HuH-7.5 (cell line): ENCODE results near the gene CD4.
"Not testable (repeated sequence)": the region's sequence is repeated elsewhere in the genome, so short reads cannot be mapped to it uniquely, and the experiment has no call there.

Experiments
- DNase-seq: peaks from one replicate; pipeline ENCODE4 v3.0.0; 2011; ENCODE audit warnings: low spot score

Gene CD4

GRCh38 chr12:6847676-6848075 lies 58.3 kb downstream of the CD4 start:
- no peak for DNase-seq

DNA sequence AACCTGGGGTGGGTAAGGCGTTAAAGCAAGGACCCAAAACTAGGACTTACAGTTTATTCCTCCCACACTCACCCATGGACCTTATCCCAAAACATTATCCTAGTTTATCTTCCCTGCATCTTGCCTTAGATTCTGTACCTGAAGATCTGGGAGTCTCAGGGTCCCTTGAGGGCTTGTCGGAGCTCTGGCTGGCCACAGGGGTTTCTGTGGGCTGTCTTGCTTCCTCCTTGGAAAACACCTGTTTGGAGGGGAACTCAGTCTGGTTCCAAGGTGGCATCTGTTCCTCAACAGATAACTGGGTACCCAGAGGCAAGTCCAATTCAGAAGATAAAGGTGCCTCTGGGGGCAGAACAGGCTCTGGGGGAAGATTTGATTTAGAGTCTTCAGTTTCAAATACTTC lies 60.1 kb downstream of the CD4 start:
- no peak for DNase-seq

DNA sequence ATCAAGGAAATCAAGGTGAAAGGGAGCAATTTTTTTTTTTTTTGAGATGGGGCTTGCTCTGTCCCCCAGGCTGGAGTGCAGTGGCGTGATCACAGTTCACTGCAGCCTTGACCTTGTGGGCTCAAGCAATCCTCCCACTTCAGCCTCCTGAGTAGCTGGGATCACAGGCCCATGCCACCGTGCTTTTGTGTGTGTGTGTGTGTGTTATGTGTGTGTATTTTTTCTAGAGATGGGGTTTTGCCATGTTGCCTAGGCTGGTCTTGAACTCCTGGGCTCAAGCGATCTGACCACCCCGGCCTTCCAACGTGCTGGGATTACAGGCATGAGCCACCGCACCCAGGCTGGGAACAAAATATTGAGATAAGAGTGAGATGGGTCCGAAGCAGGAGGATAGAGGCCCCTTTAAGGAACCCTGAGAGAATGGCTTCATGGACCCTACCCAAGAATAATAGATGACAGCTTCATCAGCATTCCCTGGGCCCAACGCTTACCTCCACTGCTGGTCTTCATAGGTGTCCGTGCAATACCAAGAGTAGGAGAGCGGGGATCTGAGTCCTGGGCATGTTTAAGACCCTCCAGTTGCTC lies 60.7 kb downstream of the CD4 start:
- no peak for DNase-seq

GRCh38 chr12:6850796-6851152 lies 61.4 kb downstream of the CD4 start:
- DNase-seq, result no peak

GRCh38 chr12:6851153-6851920 lies 62.0 kb downstream of the CD4 start, which contains the start of gene CDCA3:
Gene CDCA3 (minus strand): TSS chr12:6851286. CDS start chr12:6850952, 334 bp downstream.
- DNase-seq, result peak; percentile 100

- peak; percentile 93 for DNase-seq
Measured at GRCh38 chr12:6851921-6852650, 62.8 kb downstream of the CD4 start, which contains the start of gene USP5. Gene USP5 (plus strand): TSS chr12:6852150. CDS start chr12:6852180, 30 bp downstream.

DNA sequence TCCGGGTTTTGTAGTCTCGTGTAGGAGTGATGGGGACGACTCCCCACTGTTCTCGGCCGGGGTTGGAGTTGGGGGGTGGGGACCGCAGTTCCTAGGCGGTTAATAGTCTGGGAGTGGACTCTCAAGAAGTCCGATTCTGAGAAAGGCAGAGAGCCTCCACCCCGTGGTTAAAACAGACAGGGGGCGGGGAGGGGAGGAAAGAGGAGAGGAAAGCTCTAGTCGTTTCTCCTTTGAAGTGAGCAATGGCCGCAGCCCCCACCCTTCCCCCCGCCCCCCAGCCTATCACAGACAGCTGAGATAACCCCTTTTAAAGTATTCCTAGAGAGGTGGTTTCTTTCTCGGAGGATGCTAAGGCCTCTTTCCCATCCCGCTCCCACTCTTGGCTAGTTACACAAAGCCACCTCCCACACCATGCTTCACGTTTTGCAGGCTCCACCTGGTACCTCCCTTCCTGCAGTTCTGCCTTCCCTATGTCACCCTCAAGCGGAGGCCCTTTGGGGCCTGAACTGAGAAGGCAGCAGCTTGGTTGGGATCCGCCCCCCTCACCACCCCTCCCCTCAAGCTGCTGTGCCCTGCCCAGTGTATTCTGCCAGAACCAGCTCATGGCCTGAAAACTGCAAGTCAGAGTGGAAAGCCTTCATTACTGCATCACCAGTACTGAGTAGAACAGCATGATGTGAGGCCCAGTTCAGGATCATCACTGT lies 63.5 kb downstream of the CD4 start:
- DNase-seq, result no peak

DNA sequence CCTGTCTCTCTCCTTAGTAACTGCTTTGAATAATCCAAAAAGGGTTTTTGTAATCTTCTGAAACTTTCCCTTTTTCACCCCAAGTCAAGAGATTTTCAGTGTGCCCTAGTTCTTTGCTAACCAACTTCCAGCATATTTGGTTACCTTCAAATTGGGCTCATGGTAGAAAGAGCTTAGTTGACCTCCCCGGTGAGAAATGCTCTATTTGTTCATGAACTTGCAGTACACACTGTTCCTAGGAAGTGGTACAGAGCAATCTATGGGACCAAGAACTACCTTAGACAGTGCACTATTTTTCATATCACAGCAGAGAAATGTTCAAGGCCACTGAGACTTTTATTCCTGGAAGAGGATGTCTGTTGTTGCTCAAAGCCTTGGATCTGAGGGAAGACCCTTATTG lies 64.3 kb downstream of the CD4 start:
- DNase-seq, result no peak

DNA sequence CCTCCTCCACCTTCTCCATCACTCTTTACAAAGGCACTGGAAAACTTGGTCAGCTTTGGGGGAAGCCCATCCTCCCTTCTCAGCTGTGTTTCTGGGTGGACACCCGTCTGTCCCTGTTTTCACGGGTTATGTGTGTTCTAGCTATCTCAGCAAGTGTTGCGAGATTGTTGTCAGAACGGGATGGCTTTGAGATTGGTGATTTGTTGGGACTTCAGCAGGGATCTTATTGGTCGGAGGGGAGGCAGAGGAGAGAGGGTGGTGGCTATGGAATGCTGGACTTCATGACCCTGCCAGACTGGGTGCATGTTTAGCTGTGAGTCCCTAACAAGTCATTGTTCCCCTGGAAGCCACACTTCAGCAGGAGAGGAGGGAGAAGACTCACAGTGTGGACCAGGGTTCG lies 64.7 kb downstream of the CD4 start:
- no peak for DNase-seq

DNA sequence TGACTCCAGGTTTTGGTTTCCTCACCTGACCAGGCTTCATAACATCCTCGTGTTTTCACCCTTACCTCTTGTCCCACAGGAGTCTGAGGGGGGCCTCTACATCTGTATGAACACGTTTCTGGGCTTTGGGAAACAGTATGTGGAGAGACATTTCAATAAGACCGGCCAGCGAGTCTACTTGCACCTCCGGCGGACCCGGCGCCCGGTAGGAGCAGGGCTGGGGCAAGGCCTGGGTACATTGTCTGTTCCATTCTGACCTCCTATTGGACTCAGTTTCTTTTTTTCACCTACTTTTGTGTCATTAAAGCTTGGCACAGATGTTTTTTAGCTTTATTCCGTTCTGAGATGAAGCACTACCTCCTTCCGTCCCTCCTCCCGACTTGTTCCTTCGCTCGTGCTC lies 66.0 kb downstream of the CD4 start:
- no peak for DNase-seq

DNA sequence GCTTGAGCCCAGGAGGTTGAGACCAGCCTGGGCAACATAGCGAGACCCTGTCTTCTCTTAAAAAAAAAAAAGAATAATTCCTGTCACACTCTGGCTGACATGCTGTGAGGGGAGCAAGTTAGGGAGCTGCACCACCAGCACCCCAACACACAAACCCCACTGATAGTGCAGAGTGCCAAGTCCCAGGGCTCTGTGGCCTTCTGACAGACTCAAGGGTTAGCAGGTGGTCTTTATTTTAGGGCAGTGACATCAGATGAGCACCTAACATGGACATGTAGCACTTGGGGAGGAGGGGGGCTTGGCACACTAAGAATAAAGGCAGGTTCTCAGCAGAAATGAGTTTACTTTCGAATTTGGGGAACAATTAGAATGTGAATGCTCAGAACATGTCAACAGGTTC lies 69.5 kb downstream of the CD4 start:
- no peak for DNase-seq

GRCh38 chr12:6860116-6860515 lies 70.8 kb downstream of the CD4 start:
- DNase-seq, result no peak

DNA sequence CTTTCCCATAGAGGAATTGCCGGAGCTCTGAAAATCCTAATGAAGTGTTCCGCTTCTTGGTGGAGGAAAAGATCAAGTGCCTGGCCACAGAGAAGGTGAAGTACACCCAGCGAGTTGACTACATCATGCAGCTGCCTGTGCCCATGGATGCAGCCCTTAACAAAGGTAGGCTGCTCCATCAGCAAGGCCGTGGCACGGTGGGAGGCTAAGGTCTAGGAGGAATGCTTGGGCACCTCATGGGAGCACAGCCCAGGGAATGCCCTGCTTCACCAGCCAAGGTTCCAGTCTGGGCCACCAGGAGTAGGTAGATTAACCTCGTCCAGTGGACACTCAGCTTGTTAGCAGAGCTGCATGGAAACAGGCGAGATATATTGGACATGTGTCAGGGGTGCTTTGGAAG lies 71.6 kb downstream of the CD4 start:
- no peak for DNase-seq

DNA sequence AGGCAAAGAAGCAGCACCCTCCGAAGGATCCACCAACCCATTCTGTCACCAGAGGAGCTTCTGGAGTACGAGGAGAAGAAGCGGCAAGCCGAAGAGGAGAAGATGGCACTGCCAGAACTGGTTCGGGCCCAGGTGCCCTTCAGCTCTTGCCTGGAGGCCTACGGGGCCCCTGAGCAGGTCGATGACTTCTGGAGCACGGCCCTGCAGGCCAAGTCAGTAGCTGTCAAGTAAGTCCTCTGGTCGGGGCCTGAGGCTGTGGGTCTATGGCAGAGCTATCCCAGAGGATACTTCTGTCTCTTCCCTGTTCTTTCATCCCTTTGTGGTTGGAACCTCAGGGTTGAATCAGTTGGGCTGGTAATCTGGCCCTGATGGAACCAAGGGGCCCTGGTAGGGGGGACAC lies 72.1 kb downstream of the CD4 start:
- DNase-seq, result no peak

DNA sequence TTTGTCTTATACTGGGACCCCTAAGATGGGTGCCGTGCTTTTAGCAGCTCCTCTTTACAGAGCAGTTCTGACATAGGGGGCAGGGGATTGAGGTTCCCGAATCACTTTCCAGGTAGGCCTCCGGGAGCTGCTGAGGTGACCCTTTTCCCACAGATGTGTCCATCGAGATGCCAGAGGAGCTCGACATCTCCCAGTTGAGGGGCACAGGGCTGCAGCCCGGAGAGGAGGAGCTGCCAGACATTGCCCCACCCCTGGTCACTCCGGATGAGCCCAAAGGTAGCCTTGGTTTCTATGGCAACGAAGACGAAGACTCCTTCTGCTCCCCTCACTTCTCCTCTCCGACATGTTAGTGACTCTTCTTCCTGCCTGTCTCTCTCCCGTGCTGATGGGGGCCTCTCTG lies 73.7 kb downstream of the CD4 start:
- no peak for DNase-seq

GRCh38 chr12:6863586-6864321 lies 74.4 kb downstream of the CD4 start:
- DNase-seq, result no peak

- not testable (repeated sequence) for DNase-seq
Measured at GRCh38 chr12:6865307-6865706, 76.0 kb downstream of the CD4 start.

DNA sequence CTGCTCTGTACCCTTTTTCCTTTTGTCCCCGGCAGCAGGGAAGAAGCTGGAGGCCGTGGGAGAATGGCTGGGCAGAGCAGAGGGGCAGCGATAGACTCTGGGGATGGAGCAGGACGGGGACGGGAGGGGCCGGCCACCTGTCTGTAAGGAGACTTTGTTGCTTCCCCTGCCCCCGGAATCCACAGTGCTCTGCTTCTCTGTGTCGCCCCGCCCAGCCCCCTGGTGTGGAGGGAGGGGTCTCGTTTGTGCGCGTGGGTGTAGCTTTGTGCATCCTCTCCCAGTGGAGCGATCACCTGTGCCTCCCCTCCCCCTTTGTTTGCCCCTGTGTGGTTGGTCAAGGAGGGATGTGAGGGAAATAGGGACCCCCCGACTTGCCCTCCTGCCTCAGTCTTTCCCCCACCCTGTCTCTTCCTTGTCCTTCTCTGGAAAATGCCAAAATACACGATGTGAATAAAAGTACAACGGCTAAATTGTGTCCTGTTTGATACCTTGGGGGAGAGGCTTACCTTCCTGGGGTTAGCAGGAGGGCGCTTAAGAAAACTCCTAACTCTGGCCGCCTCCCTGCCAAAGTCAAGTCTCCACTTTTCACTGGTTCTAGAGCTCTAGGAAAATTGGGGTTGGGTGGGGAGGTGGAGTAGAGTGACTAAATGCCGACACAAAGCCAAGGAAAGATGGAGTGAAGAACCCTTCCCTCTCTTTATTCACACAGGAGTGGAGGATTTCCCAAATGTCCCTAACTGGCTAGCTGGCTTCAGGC lies 77.0 kb downstream of the CD4 start:
- DNase-seq, result peak; percentile 16

GRCh38 chr12:6866920-6867412 lies 77.6 kb downstream of the CD4 start:
- peak; percentile 22 for DNase-seq

DNA sequence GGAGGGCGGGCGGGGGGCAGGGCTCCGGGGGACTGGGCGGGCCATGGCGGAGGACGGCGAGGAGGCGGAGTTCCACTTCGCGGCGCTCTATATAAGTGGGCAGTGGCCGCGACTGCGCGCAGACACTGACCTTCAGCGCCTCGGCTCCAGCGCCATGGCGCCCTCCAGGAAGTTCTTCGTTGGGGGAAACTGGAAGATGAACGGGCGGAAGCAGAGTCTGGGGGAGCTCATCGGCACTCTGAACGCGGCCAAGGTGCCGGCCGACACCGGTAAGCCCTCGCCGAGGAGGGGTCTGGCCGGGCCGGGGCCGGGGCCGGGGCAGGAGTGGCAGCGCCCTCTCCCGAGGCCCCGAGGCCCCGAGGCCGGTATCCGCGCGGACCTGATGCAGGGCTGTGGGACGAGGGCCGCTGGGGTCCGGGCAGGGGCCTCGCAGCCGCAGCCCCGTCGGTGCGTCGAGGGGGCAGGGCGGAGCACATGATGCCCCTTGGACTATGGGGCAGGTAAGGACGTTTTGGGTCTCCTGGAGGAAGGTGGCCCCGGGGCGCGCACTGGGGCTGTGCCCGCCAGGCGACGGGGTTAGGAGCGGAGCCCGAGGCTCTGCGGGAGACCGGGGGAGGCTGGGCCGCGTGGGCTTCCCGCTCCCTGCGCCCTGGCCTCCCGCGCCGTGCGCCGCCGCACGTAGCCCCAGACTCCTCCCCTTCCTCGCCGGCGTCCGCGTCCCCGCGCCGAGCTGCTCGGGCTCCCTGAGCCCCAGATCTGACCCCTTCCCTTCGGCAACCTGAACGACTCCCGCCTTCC lies 78.3 kb downstream of the CD4 start, which contains the start of gene TPI1:
TSS of gene TPI1 (plus strand) at position 119 of the 798 bp plus-strand sequence. CDS start at position 155, 36 bp downstream.
- peak; percentile 85 for DNase-seq
